Heart left ventricle (tissue), 16 donors: Measurements from ENCODE around the gene FNDC5. TPM values are rescaled to one million over a fixed set of nuclear protein-coding genes. Genes with fewer than 3 reads are reported as not detected.

Source experiments
- ATAC-seq, 4 donors: fragments of 200-7000 bp; cut with Tn5 transposase; one replicate each; pipeline ENCODE4 v1.9.1; 2020 to 2022; ENCODE audit warnings: moderate library complexity in 4 of 4, mild to moderate bottlenecking in 3 of 4, moderate number of reproducible peaks in 1 of 4
- DNase-seq, 5 donors: peaks; one replicate each; pipeline ENCODE4 v3.0.0-alpha.2; 2020
- H3K27ac ChIP-seq, 12 donors: fragments of 200-600 bp; sonication (generic) in 4 of 12; one replicate each; pipeline versions ENCODE4 v1.5.0 to v1.8.0; 2016 to 2022; ENCODE audit warnings: mild to moderate bottlenecking in 2 of 12
- H3K27me3 ChIP-seq, 9 donors: fragments of 200-600 bp; sonication (generic) in 2 of 9; one replicate each; pipeline versions ENCODE4 v1.5.1 to v1.8.0; 2016 to 2022; ENCODE audit warnings: mild to moderate bottlenecking in 3 of 9
- H3K36me3 ChIP-seq, 9 donors: fragments of 200-600 bp; sonication (generic) in 2 of 9; one replicate each; pipeline versions ENCODE4 v1.5.0 to v1.8.0; 2018 to 2022; ENCODE audit warnings: mild to moderate bottlenecking in 2 of 9
- H3K4me1 ChIP-seq, 12 donors: fragments of 200-600 bp; sonication (generic) in 4 of 12; one replicate each; pipeline versions ENCODE4 v1.5.0 to v1.8.0; 2016 to 2022; ENCODE audit warnings: mild to moderate bottlenecking in 3 of 12
- H3K4me3 ChIP-seq, 12 donors: fragments of 200-600 bp; sonication (generic) in 4 of 12; one replicate each; pipeline versions ENCODE4 v1.5.0 to v1.8.0; 2017 to 2022; ENCODE audit warnings: mild to moderate bottlenecking in 9 of 12, moderate library complexity in 4 of 12
- H3K9me3 ChIP-seq, 12 donors: fragments of 200-600 bp; sonication (generic) in 4 of 12; one replicate each; pipeline versions ENCODE4 v1.5.0 to v1.8.0; 2016 to 2022; ENCODE audit warnings: mild to moderate bottlenecking in 1 of 12
- POLR2A ChIP-seq, 2 donors: fragments of 450-650 bp; IDR thresholded peaks; one replicate each; pipeline ENCODE4 v1.6.1; 2017; ENCODE audit warnings: antibody characterized with exemption in 2 of 2, mild to moderate bottlenecking in 2 of 2, moderate library complexity in 2 of 2
- WGBS, 4 donors: extraction: QIAGEN DNeasy Blood & Tissue Kit in 2 of 4; methylation state at CpG; one replicate each; pipeline versions ENCODE4 v1.1.5 to v1.1.7; 2013 to 2018; 5-methylcytosine and 5-hydroxymethylcytosine counted together
- intact Hi-C, 10 donors: fragments of 100-400 bp; cut with DNase I; formaldehyde crosslinking; loops; one replicate each; pipeline versions ENCODE4 v1.11.1 to v1.14.2; 2022
- polyA plus RNA-seq, 2 donors: library from polyadenylated mRNA; stranded (reverse); fragments of 200-250 nt; gene quantifications; one replicate each; pipeline ENCODE4 v1.2.3, GENCODE V29; 2013
- total RNA-seq, 9 donors: library from RNA; depleted of rRNA in 2 of 9; stranded (reverse); fragments of >200 nt in 2 of 9; fragmentation: NEBNext Ultra II Directional in 3 of 9; extraction: Animal tissue kit (Norgen Biotek cat#: 25700) in 3 of 9; gene quantifications; one replicate each; pipeline versions ENCODE4 v1.1.0 to v1.2.4, GENCODE V29; 2016 to 2023
- TF ChIP-seq, protein P1 (sequence below), 12 donors: fragments of 200-600 bp; sonication (generic) in 4 of 12; IDR thresholded peaks; one replicate each; pipeline versions ENCODE4 v1.5.0 to v1.8.0; 2018 to 2022; ENCODE audit warnings: antibody characterized with exemption in 12 of 12, mild to moderate bottlenecking in 5 of 12
- donor health status: ischemic (EF 13 %, LVEDD 7.1; RV severe dilation, severe dysfunction).
- donor health status: healthy with polysubstance abuse.
- donor health status: DM: no; HTN: yes; CAD: no.
- donor health status: DM: no; HTN: no; CAD: no.
- donor health status: ischemic (EF 25% LVEDD 6.9; RV normal size, moderate dysfunction).
- donor health status: ischemic (EF 25% LVEDD 5.7; RV mildly dilated, moderate dysfunction).
- donor health status: healthy.
- donor health status: DM: yes; HTN: yes; CAD: no.
- donor health status: ischemic (EF 35%, LVEDD 5.7; RV mildly dilated, moderate dysfunction).
- donor health status: nonischemic (EF 11% LVEDD 7.7; RV severe dilation, severe dysfunction).
- donor health status: DM: yes; HTN: yes; CAD: no.
- donor health status: PGD.
- donor health status: ischemic (EF 29% LVEDD 5.4; RV normal size, mild dysfunction).
- donor health status: nonischemic (EF 23%, LVEDD 6.1; RV moderate dilation, normal function).

The FNDC5 gene
- total and polyA plus RNA-seq, 11 donors: 18.2 to 134 (median 59.7) TPM

DNA sequence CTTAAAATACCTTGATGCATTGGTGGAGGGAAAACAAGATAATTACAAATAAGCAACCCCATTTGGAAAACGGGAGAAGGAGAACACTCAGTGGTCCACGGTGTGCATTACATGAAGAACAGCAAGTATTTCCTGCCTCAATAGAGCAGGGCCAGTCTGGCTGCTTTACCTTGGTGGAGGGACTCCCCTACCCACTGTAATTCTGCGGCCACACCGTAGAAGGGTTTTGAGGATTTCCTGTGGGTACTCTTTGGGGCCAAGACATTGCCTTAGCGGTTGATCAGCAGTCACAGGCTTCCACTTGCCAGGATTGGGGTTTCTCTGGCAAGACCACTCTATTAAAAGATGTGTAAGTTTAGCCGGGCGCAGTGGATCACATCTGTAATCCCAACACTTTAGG is 46.8 kb upstream of the FNDC5 start:
- DNase-seq (no peak), ATAC-seq (no peak)
- intact Hi-C loops: no loop called here
- no peak overlapping the region for H3K4me3 ChIP-seq
- 74 to 82% (median 79%) methylated on average over 7 of the region's 7 CpGs for WGBS, 4 donors
- H3K4me1 ChIP-seq: peaks cover 0 to 17% (median 0%) of the 10 kb centered on the region in 12 donors
- H3K27ac ChIP-seq: no peak overlapping the region
- no peak for TF ChIP-seq POLR2A (IDR thresholded peaks at IDR 0.05)
- TF ChIP-seq, protein P1, sequence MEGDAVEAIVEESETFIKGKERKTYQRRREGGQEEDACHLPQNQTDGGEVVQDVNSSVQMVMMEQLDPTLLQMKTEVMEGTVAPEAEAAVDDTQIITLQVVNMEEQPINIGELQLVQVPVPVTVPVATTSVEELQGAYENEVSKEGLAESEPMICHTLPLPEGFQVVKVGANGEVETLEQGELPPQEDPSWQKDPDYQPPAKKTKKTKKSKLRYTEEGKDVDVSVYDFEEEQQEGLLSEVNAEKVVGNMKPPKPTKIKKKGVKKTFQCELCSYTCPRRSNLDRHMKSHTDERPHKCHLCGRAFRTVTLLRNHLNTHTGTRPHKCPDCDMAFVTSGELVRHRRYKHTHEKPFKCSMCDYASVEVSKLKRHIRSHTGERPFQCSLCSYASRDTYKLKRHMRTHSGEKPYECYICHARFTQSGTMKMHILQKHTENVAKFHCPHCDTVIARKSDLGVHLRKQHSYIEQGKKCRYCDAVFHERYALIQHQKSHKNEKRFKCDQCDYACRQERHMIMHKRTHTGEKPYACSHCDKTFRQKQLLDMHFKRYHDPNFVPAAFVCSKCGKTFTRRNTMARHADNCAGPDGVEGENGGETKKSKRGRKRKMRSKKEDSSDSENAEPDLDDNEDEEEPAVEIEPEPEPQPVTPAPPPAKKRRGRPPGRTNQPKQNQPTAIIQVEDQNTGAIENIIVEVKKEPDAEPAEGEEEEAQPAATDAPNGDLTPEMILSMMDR (IDR thresholded peaks at IDR 0.05): no peak
- no peaks in the 10 kb centered on the region for H3K9me3 ChIP-seq
- H3K27me3 ChIP-seq: peaks cover 0 to 19% (median 0%) of the 10 kb centered on the region in 9 donors
- no peaks in the 10 kb centered on the region for H3K36me3 ChIP-seq

DNA sequence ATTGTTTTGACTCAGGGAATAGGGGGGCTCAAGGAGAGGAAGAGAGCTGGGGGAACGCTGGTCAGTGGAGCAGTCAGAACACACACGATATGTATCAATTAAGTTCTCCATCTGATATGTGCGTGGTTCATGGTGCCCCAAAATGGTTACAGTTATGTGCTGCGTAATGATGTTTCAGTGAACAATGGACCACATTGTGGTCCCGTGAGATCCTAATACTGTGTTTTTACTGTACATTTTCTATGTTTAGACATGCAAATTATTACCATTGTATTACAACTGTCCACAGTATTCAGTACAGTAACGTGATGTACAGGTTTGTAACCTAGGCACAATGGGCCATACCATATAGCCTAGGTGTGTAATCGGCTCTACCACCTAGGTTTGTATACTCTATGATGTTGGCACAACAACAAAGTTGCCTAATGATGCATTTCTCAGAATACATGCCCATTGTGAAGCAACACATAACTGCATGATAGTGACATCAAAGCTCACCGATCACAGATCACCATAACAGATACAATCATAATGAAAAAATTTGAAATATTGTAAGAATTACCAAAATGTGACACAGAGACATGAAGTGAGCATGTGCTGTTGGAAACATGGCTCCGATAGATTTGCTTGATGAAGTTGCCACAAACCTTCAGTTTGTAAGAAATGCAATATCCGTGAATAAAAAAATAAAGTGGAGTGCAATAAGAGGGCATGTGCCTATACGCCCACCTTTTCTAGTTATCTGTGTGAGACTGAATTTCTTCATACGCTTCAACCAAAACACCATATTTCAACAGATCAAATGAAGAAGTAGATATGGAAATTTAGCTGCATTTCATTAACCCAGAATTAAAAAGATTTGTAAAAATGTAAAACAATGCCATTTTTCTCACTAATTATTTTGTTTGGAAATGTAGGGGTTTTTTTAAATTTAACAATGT is 45.3 kb upstream of the FNDC5 start:
- H3K4me3 ChIP-seq: no peak overlapping the region
- H3K9me3 ChIP-seq: no peaks in the 10 kb centered on the region
- no peak for DNase-seq
- H3K27ac ChIP-seq: no peak overlapping the region
- H3K4me1 ChIP-seq: peaks cover 0 to 14% (median 0%) of the 10 kb centered on the region in 12 donors
- 88 to 91% (median 90%) methylated on average over 12 of the region's 12 CpGs for WGBS, 4 donors
- intact Hi-C loops: no loop called here
- no peaks in the 10 kb centered on the region for H3K36me3 ChIP-seq
- ATAC-seq: no peak
- TF ChIP-seq, protein P1 (IDR thresholded peaks at IDR 0.05): no peak
- no peak for TF ChIP-seq POLR2A (IDR thresholded peaks at IDR 0.05)
- peaks cover 0 to 19% (median 0%) of the 10 kb centered on the region in 9 donors for H3K27me3 ChIP-seq

DNA sequence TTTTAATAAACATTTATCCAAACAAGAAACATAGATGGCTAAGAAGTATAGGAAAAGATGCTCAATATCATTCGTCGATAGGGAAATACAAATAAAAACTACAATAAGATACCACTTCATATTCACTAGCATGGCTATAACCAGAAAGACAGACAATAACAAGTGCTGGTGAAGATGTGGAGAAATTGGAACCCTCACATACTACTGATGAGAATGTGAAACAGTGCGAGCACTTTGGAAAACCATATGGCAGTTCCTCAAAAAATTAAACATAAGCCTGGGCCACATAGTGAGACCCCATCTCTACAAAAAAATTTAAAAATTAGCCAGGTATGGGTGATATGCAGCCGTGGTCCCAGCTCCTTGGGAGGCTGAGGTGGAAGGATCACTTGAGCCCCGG is 39.6 kb upstream of the FNDC5 start:
- TF ChIP-seq, protein P1 (IDR thresholded peaks at IDR 0.05): no peak
- no peak for TF ChIP-seq POLR2A (IDR thresholded peaks at IDR 0.05)
- Histone ChIP-seq H3K27ac (no peak overlapping the region), H3K27me3 (peaks cover 0 to 3% (median 0%) of the 10 kb centered on the region in 9 donors), H3K4me1 (peaks cover 0 to 6% (median 0%) of the 10 kb centered on the region in 12 donors), H3K4me3 (no peak overlapping the region), H3K9me3 (no peaks in the 10 kb centered on the region), H3K36me3 (no peaks in the 10 kb centered on the region)
- DNase-seq: no peak
- intact Hi-C loops: no loop called here
- 92 to 96% (median 93%) methylated on average over 5 of the region's 5 CpGs for WGBS, 4 donors
- no peak for ATAC-seq

DNA sequence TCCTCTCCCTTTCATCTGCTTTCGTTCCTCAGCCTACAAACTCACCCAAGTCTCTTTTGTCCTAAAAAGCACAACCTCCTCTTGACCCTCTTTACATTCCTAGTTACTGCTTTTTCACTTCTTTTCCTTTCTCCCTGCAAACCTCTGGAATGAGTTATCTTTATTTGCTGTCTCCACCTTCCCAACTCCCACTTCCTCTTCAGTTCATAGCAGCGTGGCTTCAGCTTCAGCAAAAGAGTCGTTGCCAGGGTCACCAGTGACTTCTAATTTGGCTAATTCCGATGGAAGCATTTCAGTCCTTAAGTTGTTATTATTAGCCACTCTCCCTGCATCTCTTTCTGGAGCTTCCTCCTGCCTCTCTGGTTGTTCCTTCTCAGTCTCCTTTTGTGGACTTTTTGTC is 36.7 kb upstream of the FNDC5 start:
- H3K36me3 ChIP-seq: no peaks in the 10 kb centered on the region
- H3K9me3 ChIP-seq: no peaks in the 10 kb centered on the region
- intact Hi-C loops: no loop called here
- DNase-seq (no peak), ATAC-seq (no peak)
- H3K4me1 ChIP-seq: peaks cover 0 to 6% (median 0%) of the 10 kb centered on the region in 12 donors
- 17 to 19% (median 18%) methylated on average over 4 of the region's 4 CpGs for WGBS, 4 donors
- H3K27me3 ChIP-seq: peaks cover 0 to 5% (median 0%) of the 10 kb centered on the region in 9 donors
- no peak overlapping the region for H3K4me3 ChIP-seq
- no peak for TF ChIP-seq POLR2A (IDR thresholded peaks at IDR 0.05)
- TF ChIP-seq, protein P1 (IDR thresholded peaks at IDR 0.05): no peak
- H3K27ac ChIP-seq: no peak overlapping the region
